Astrocyte (in vitro differentiated cells and primary cell): Measurements from ENCODE around the gene NAV2. TPM values are rescaled to one million over a fixed set of nuclear protein-coding genes. Genes with fewer than 3 reads are reported as not detected.

Experiments used
- DNase-seq: peaks from one replicate; pipeline ENCODE4 v3.0.0-alpha.2; 2010; ENCODE audit warnings: low read depth
- FAIRE-seq: peaks from 2 replicates; lab custom pipeline; 2011; peaks lifted over from hg19 to GRCh38; lab: Jason Lieb, UNC
- H2AFZ ChIP-seq: 2 replicates; pipeline ENCODE4 v1.6.0; 2012; ENCODE audit warnings: low read depth, low read length, inconsistent platforms
- H3K27ac ChIP-seq: 2 replicates; pipeline ENCODE4 v1.5.1; 2011; ENCODE audit warnings: low read depth, low read length, inconsistent platforms
- H3K27me3 ChIP-seq: 2 replicates; pipeline ENCODE4 v1.6.0; 2011; ENCODE audit warnings: low read length, inconsistent platforms; ENCODE audit not compliant: insufficient read depth
- H3K36me3 ChIP-seq: 2 replicates; pipeline ENCODE4 v1.5.1; 2011; ENCODE audit warnings: low read length, inconsistent platforms; ENCODE audit not compliant: insufficient read depth
- H3K4me1 ChIP-seq: 2 replicates; pipeline ENCODE4 v1.5.1; 2011; ENCODE audit warnings: low read length, inconsistent platforms; ENCODE audit not compliant: insufficient read depth
- H3K4me2 ChIP-seq: 2 replicates; pipeline ENCODE4 v1.6.0; 2012; ENCODE audit warnings: low read length, inconsistent platforms
- H3K4me3 ChIP-seq: 2 replicates; pipeline ENCODE4 v1.5.1; 2011; ENCODE audit warnings: low read depth, mild to moderate bottlenecking, low read length, inconsistent platforms; ENCODE audit not compliant: insufficient read depth
- H3K79me2 ChIP-seq: 2 replicates; pipeline ENCODE4 v1.6.0; 2012; ENCODE audit warnings: mild to moderate bottlenecking, low read length, inconsistent platforms; ENCODE audit not compliant: insufficient read depth
- H3K9ac ChIP-seq: 2 replicates; pipeline ENCODE4 v1.6.0; 2012; ENCODE audit warnings: mild to moderate bottlenecking, low read length, inconsistent platforms
- H3K9me3 ChIP-seq: 2 replicates; pipeline ENCODE4 v1.5.1; 2012; ENCODE audit warnings: low read depth, mild to moderate bottlenecking, low read length, inconsistent platforms; ENCODE audit not compliant: insufficient read depth
- H4K20me1 ChIP-seq: 2 replicates; pipeline ENCODE4 v1.6.0; 2012; ENCODE audit warnings: low read length, inconsistent platforms; ENCODE audit not compliant: insufficient read depth
- H3K27ac Mint-ChIP-seq: one replicate; pipeline ENCODE4 v1.8.0; 2021; ENCODE audit warnings: mild to moderate bottlenecking, mixed read lengths; ENCODE audit not compliant: unreplicated experiment
- H3K27me3 Mint-ChIP-seq: one replicate; pipeline ENCODE4 v1.8.0; 2021; ENCODE audit warnings: low read depth, mixed read lengths; ENCODE audit not compliant: unreplicated experiment
- H3K36me3 Mint-ChIP-seq: one replicate; pipeline ENCODE4 v1.8.0; 2021; ENCODE audit warnings: low read depth, mixed read lengths; ENCODE audit not compliant: unreplicated experiment
- H3K4me1 Mint-ChIP-seq: one replicate; pipeline ENCODE4 v1.8.0; 2021; ENCODE audit warnings: low read depth, mixed read lengths; ENCODE audit not compliant: unreplicated experiment
- H3K4me3 Mint-ChIP-seq: one replicate; pipeline ENCODE4 v1.8.0; 2021; ENCODE audit warnings: mild to moderate bottlenecking, moderate library complexity, mixed read lengths; ENCODE audit not compliant: unreplicated experiment
- H3K9me3 Mint-ChIP-seq: one replicate; pipeline ENCODE4 v1.8.0; 2021; ENCODE audit warnings: mild to moderate bottlenecking, mixed read lengths; ENCODE audit not compliant: unreplicated experiment
- EZH2 ChIP-seq: IDR thresholded peaks from 2 replicates; pipeline ENCODE4 v1.6.1; 2012; ENCODE audit warnings: mild to moderate bottlenecking, low read length, inconsistent platforms; ENCODE audit not compliant: insufficient read depth
- total RNA-seq: library from RNA; stranded (reverse); gene quantifications from 2 replicates; pipeline ENCODE4 v1.2.1, GENCODE V29; 2021
- TF ChIP-seq, protein P1 (sequence below): IDR thresholded peaks from 2 replicates; pipeline ENCODE4 v1.5.1; 2011; ENCODE audit warnings: low read depth, mild to moderate bottlenecking, inconsistent platforms, low read length, moderate library complexity; ENCODE audit not compliant: insufficient read depth

Gene NAV2
- total RNA-seq, 1 donor from 2014 or later: 20.6 TPM

DNA sequence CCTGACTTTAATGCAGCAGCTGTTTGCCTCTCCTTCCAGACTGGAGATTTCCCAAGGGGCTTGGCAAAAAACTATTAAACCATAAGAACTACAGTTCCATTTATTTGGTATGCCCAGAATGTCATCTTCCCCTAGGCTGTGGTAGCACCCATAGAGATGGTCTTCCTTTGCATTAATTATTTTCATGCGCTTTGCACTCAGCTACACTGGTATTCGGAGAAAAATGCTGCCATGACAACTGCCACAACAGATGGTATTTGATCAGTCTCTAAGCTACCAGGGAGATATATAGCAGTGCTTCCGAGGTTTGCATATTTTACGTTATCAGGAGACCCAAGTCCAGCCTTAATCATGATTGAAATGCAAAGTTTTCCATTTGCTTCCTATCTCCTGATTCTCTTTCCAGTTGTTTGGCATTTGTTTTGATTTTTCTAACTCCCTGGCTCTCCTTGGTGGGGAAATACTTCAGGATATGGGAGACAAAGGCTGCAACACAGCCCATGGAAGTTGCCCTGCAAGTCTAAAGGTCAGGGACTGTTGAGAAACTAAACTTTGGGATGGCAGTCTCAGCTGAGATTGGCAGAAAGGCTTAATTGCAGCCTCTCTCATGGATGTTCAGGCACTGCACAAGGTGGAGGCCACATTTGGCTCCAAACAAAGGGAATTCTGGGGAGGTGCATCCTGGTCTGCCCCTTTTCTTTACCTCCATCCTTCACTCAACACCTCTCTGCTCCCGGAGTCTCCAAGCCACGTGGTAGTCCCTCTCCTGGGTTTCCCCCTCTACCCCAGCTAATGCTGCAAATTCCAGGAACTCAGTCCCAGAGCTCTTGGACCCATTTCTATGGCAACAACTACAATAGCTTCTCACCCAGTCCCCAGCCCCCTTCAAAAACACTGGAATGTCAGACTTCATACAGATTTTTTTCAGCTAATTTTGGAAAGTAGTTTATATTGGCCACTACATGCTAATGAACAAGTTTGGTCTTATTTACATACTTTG is 151.8 kb downstream of the NAV2 start:
- Histone ChIP-seq H3K9me3 (no peaks in the 10 kb centered on the region), H3K4me3 (no peak overlapping the region), H3K79me2 (no peaks in the 10 kb centered on the region), H3K4me2 (no peak overlapping the region), H3K9ac (no peak overlapping the region), H3K4me1 (peaks cover 14% of the 10 kb centered on the region), H3K36me3 (no peaks in the 10 kb centered on the region), H3K27ac (no peak overlapping the region), H2AFZ (no peak overlapping the region), H3K27me3 (no peaks in the 10 kb centered on the region), H4K20me1 (peaks cover 4% of the 10 kb centered on the region)
- FAIRE-seq (no peak), DNase-seq (peak; percentile 29)
- no peaks in the 10 kb centered on the region for H3K36me3 Mint-ChIP-seq
- no peaks in the 10 kb centered on the region for H3K9me3 Mint-ChIP-seq
- H3K4me3 Mint-ChIP-seq: no peak overlapping the region
- peaks cover 11% of the 10 kb centered on the region for H3K4me1 Mint-ChIP-seq
- no peak for TF ChIP-seq EZH2
- TF ChIP-seq, protein P1, sequence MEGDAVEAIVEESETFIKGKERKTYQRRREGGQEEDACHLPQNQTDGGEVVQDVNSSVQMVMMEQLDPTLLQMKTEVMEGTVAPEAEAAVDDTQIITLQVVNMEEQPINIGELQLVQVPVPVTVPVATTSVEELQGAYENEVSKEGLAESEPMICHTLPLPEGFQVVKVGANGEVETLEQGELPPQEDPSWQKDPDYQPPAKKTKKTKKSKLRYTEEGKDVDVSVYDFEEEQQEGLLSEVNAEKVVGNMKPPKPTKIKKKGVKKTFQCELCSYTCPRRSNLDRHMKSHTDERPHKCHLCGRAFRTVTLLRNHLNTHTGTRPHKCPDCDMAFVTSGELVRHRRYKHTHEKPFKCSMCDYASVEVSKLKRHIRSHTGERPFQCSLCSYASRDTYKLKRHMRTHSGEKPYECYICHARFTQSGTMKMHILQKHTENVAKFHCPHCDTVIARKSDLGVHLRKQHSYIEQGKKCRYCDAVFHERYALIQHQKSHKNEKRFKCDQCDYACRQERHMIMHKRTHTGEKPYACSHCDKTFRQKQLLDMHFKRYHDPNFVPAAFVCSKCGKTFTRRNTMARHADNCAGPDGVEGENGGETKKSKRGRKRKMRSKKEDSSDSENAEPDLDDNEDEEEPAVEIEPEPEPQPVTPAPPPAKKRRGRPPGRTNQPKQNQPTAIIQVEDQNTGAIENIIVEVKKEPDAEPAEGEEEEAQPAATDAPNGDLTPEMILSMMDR: no peak
- peaks cover 3% of the 10 kb centered on the region for H3K27me3 Mint-ChIP-seq
- no peak overlapping the region for H3K27ac Mint-ChIP-seq

DNA sequence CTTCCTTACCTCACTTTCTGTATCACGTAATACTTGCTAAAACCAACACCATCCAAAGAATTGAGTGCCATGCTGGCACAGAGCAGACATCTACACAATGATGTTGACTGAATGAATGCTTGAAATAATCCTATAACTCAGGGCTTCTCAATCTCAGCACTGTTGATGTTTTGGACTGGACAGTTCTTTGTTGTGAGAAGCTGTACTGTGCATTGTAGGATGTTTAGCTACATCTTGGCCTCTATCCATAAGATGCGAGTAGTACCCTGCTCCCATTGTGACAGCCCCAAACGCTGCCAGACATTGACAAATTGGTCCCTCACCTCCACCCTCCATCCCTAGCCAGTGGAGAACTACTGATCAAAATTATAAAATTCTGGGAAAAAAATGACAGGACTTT is 153.4 kb downstream of the NAV2 start:
- no peak overlapping the region for H3K27ac Mint-ChIP-seq
- H3K79me2 ChIP-seq: no peaks in the 10 kb centered on the region
- peaks cover 14% of the 10 kb centered on the region for H3K4me1 ChIP-seq
- no peaks in the 10 kb centered on the region for H3K27me3 ChIP-seq
- FAIRE-seq (no peak), DNase-seq (no peak)
- no peaks in the 10 kb centered on the region for H3K36me3 ChIP-seq
- H3K4me1 Mint-ChIP-seq: peaks cover 11% of the 10 kb centered on the region
- H3K9me3 Mint-ChIP-seq: no peaks in the 10 kb centered on the region
- no peaks in the 10 kb centered on the region for H3K9me3 ChIP-seq
- TF ChIP-seq EZH2: no peak
- TF ChIP-seq, protein P1: no peak
- no peak overlapping the region for H3K4me2 ChIP-seq
- no peaks in the 10 kb centered on the region for H3K36me3 Mint-ChIP-seq
- no peak overlapping the region for H3K4me3 ChIP-seq
- H4K20me1 ChIP-seq: peaks cover 4% of the 10 kb centered on the region
- no peak overlapping the region for H3K9ac ChIP-seq
- peaks cover 3% of the 10 kb centered on the region for H3K27me3 Mint-ChIP-seq
- H3K4me3 Mint-ChIP-seq: no peak overlapping the region
- H3K27ac ChIP-seq: no peak overlapping the region
- no peak overlapping the region for H2AFZ ChIP-seq

DNA sequence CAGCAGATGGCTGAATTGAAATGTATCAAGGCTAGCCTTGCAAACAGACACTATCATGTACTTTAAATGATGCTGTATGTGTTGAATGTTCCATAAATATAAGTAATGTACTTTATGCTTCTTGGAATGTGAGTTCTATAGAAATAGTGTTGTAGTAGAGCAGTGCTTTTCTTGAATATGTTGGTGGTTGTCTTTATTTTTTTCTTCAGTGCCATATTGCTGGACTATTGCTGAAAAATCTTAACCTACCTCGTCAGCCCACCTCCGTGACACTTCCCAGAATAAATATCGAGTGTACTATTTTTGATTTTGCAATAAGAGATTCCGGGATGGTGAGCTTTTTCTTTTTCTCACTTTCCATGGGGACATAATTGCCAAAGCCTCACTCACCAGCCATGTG is 153.9 kb downstream of the NAV2 start:
- no peak for TF ChIP-seq EZH2
- TF ChIP-seq, protein P1: no peak
- H3K4me3 Mint-ChIP-seq: no peak overlapping the region
- DNase-seq (no peak), FAIRE-seq (no peak)
- peaks cover 4% of the 10 kb centered on the region for H4K20me1 ChIP-seq
- H3K27me3 ChIP-seq: no peaks in the 10 kb centered on the region
- no peaks in the 10 kb centered on the region for H3K9me3 ChIP-seq
- H3K4me2 ChIP-seq: no peak overlapping the region
- H3K9ac ChIP-seq: no peak overlapping the region
- H3K4me1 ChIP-seq: peaks cover 14% of the 10 kb centered on the region
- peaks cover 11% of the 10 kb centered on the region for H3K4me1 Mint-ChIP-seq
- H3K36me3 ChIP-seq: no peaks in the 10 kb centered on the region
- H2AFZ ChIP-seq: no peak overlapping the region
- H3K36me3 Mint-ChIP-seq: no peaks in the 10 kb centered on the region
- peaks cover 5% of the 10 kb centered on the region for H3K27me3 Mint-ChIP-seq
- no peak overlapping the region for H3K27ac Mint-ChIP-seq
- no peaks in the 10 kb centered on the region for H3K79me2 ChIP-seq
- no peaks in the 10 kb centered on the region for H3K9me3 Mint-ChIP-seq
- H3K27ac ChIP-seq: no peak overlapping the region
- no peak overlapping the region for H3K4me3 ChIP-seq
